ENCODE data around the gene CD40LG. TPM values are rescaled to one million over a fixed set of nuclear protein-coding genes. Genes with fewer than 3 reads are reported as not detected.

Gene CD40LG
- total RNA-seq, 1 experiment from 2014 or later = not detected

DNA sequence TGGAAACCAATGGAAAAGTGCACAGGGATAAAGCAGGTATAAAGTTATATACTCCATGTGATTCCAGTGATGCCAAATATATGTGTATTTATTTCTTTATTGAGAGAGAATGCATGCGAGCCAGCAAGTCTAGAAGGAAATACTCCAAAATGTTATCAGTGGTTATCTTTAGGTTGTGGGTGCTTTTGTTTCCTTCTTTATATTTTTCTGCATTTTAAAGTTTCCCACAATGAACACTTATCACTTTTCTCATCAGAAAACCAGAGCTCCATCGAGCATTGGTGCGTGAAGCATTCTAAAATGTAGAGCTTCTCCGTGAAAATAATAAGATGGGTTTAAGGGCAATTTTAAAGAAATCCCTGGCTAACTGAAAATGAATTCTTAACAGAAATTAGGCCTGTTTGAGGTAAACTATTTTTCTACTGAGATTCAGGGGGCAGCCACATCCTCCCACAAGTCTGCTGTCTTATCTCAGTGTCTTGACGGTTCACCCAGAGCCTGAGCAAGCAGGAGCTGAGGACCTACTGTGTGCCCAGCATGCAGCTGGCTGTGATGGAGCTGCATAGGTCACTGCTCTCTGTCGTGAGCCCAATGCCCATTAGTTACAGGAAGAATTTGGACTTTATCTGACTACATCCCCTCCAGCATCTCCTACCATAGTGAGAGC, 18.7 kb upstream of the CD40LG start:
- POLR2A ChIA-PET (ENCODE audit: unreplicated experiment) = interaction anchor here (0.5 to 0.7 kb wide), 2 partner anchors 103 to 226 kb away, joined by 3 read pairs; no protein-coding TSS in a partner anchor
- Histone ChIP-seq H3K4me2 (ENCODE audit: low read length) (no peak overlapping the region), H3K4me1 (ENCODE audit: insufficient read depth, low read length) (no peaks in the 10 kb centered on the region), H3K9me3 (ENCODE audit: low read length) (no peaks in the 10 kb centered on the region), H4K20me1 (ENCODE audit: low read length) (no peaks in the 10 kb centered on the region), H3K27me3 (ENCODE audit: low read length) (no peaks in the 10 kb centered on the region), H3K27ac (ENCODE audit: low read length) (no peak overlapping the region), H3K79me2 (ENCODE audit: low read length) (no peaks in the 10 kb centered on the region), H2AFZ (ENCODE audit: low read length) (no peak overlapping the region), H3K9me2 (replicated peaks; ENCODE audit: low read length) (no peaks in the 10 kb centered on the region), H3K4me3 (ENCODE audit: low read length) (no peak overlapping the region), H3K36me3 (ENCODE audit: low read depth, low read length) (no peaks in the 10 kb centered on the region), H3K9ac (ENCODE audit: low read length) (no peak overlapping the region), H3F3A (ENCODE audit: low read length, unreplicated experiment) (no peaks in the 10 kb centered on the region)
- TF ChIP-seq EZH2 (IDR thresholded peaks at IDR 0.05; ENCODE audit: low read length, unreplicated experiment) = no peak
- no TSS peak for BruUV-seq (replicated peaks)
- intact Hi-C loops (cut with micrococcal nuclease) = no loop called here
- ATAC-seq = no peak
- no peak for DNase-seq
- CTCF ChIA-PET = no interaction called here

DNA sequence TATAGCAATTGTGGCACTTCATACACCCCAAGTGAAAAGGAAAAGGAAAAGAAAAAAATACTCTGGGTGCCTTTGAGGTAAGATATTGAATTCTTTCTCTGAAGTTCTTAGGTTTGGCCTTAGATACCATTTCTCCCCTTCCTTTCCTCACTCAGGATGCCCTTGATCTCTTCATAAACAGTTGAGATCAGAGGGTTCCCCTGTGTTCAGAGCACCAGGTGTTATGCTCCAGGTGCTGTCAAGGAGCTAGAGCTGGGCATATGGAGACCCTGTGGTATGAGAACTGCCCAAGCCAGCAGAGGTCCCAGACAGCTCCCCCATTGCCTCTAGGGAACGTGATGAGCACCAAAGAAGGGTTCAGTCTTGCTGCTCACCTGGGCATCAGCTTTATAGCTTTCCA, 17.1 kb upstream of the CD40LG start:
- POLR2A ChIA-PET (ENCODE audit: unreplicated experiment) = no interaction called here

DNA sequence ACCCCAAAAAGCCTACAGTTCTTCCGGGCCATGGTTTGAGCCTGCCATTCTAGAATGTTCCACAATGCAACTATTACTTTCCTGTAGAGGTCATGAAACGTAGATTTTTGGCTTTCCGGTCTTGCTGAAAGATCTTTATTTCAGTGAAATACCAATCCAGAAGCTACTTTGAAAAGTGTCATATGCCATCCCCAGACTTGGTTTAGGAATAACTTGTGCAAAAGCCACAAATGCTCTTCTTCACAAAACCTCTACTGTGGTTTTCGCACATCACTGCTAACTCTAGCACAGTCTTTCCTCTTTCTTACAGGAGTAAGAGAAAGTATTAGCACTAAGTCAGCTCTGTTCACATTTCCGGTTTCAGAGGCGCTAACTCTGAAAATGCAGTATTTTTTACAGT, 12.7 kb upstream of the CD40LG start:
- CTCF ChIA-PET = no interaction called here

More for the DNA sequence above, 17.1 kb upstream of the CD40LG start:
- Histone ChIP-seq H3K4me3 (ENCODE audit: low read length) (no peak overlapping the region), H3K79me2 (ENCODE audit: low read length) (no peaks in the 10 kb centered on the region), H3F3A (ENCODE audit: low read length, unreplicated experiment) (no peaks in the 10 kb centered on the region), H3K9ac (ENCODE audit: low read length) (no peak overlapping the region), H2AFZ (ENCODE audit: low read length) (no peak overlapping the region), H3K9me2 (replicated peaks; ENCODE audit: low read length) (no peaks in the 10 kb centered on the region), H3K27ac (ENCODE audit: low read length) (no peak overlapping the region), H3K36me3 (ENCODE audit: low read depth, low read length) (no peaks in the 10 kb centered on the region), H3K27me3 (ENCODE audit: low read length) (no peaks in the 10 kb centered on the region), H4K20me1 (ENCODE audit: low read length) (no peaks in the 10 kb centered on the region), H3K9me3 (ENCODE audit: low read length) (no peaks in the 10 kb centered on the region), H3K4me2 (ENCODE audit: low read length) (no peak overlapping the region), H3K4me1 (ENCODE audit: insufficient read depth, low read length) (no peaks in the 10 kb centered on the region)
- no peak for DNase-seq
- intact Hi-C loops (cut with micrococcal nuclease) = no loop called here
- no TSS peak for BruUV-seq (replicated peaks)
- ATAC-seq = no peak
- TF ChIP-seq, protein P1, sequence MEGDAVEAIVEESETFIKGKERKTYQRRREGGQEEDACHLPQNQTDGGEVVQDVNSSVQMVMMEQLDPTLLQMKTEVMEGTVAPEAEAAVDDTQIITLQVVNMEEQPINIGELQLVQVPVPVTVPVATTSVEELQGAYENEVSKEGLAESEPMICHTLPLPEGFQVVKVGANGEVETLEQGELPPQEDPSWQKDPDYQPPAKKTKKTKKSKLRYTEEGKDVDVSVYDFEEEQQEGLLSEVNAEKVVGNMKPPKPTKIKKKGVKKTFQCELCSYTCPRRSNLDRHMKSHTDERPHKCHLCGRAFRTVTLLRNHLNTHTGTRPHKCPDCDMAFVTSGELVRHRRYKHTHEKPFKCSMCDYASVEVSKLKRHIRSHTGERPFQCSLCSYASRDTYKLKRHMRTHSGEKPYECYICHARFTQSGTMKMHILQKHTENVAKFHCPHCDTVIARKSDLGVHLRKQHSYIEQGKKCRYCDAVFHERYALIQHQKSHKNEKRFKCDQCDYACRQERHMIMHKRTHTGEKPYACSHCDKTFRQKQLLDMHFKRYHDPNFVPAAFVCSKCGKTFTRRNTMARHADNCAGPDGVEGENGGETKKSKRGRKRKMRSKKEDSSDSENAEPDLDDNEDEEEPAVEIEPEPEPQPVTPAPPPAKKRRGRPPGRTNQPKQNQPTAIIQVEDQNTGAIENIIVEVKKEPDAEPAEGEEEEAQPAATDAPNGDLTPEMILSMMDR (conservative IDR thresholded peaks at IDR 0.05; ENCODE audit: low read depth, low read length) = no peak
- no peak for TF ChIP-seq EZH2phosphoT487 (IDR thresholded peaks at IDR 0.05; ENCODE audit: borderline replicate concordance, low read length)
- no peak for TF ChIP-seq EZH2 (IDR thresholded peaks at IDR 0.05; ENCODE audit: low read length, unreplicated experiment)
- CTCF ChIA-PET = no interaction called here

More for the DNA sequence above, 12.7 kb upstream of the CD40LG start:
- Histone ChIP-seq H3K9me2 (replicated peaks; ENCODE audit: low read length) (no peaks in the 10 kb centered on the region), H4K20me1 (ENCODE audit: low read length) (no peaks in the 10 kb centered on the region), H3K27me3 (ENCODE audit: low read length) (no peaks in the 10 kb centered on the region), H3K4me2 (ENCODE audit: low read length) (no peak overlapping the region), H3K9me3 (ENCODE audit: low read length) (no peaks in the 10 kb centered on the region), H3K4me3 (ENCODE audit: low read length) (no peak overlapping the region), H3K9ac (ENCODE audit: low read length) (no peak overlapping the region), H3K27ac (ENCODE audit: low read length) (no peak overlapping the region), H2AFZ (ENCODE audit: low read length) (no peak overlapping the region), H3F3A (ENCODE audit: low read length, unreplicated experiment) (no peaks in the 10 kb centered on the region), H3K36me3 (ENCODE audit: low read depth, low read length) (no peaks in the 10 kb centered on the region), H3K4me1 (ENCODE audit: insufficient read depth, low read length) (no peaks in the 10 kb centered on the region), H3K79me2 (ENCODE audit: low read length) (no peaks in the 10 kb centered on the region)
- DNase-seq (no peak), ATAC-seq (no peak)
- POLR2A ChIA-PET (ENCODE audit: unreplicated experiment) = no interaction called here
- no peak for TF ChIP-seq EZH2 (IDR thresholded peaks at IDR 0.05; ENCODE audit: low read length, unreplicated experiment)
- no peak for TF ChIP-seq EZH2phosphoT487 (IDR thresholded peaks at IDR 0.05; ENCODE audit: borderline replicate concordance, low read length)
- TF ChIP-seq, protein P1 (conservative IDR thresholded peaks at IDR 0.05; ENCODE audit: low read depth, low read length) = no peak
- no TSS peak for BruUV-seq (replicated peaks)
- intact Hi-C loops (cut with micrococcal nuclease) = no loop called here
